Measurements from ENCODE around the gene GATAD2B. TPM values are rescaled to one million over a fixed set of nuclear protein-coding genes. Genes with fewer than 3 reads are reported as not detected.

Gene GATAD2B
- total and polyA plus RNA-seq, 2 of the 4 experiments (the other 2 are of a cell fraction), result 3.8 to 6.2 TPM

GRCh38 chr1:153799016-153799415 is 123.8 kb downstream of the GATAD2B start (continued):
- no peak for TF ChIP-seq MXI1 (IDR thresholded peaks at IDR 0.05; ENCODE audit: borderline replicate concordance, low read depth, low read length)
- no peak for TF ChIP-seq RCOR1 (IDR thresholded peaks at IDR 0.05; ENCODE audit: insufficient replicate concordance, low read length)
- no peak for TF ChIP-seq POLR2A (IDR thresholded peaks at IDR 0.05; ENCODE audit: low read depth, low read length)
- TF ChIP-seq CHD1 (IDR thresholded peaks at IDR 0.05; ENCODE audit: low read depth, low read length), result no peak
- TF ChIP-seq ELK1 (IDR thresholded peaks at IDR 0.05; ENCODE audit: borderline replicate concordance, low read depth, low read length), result no peak
- TF ChIP-seq RAD21 (IDR thresholded peaks at IDR 0.05; ENCODE audit: low read length), result no peak

GRCh38 chr1:153798468-153798780 is 124.3 kb downstream of the GATAD2B start:
- H3K27ac ChIP-seq (ENCODE audit: insufficient read depth, low read length), result no peak overlapping the region
- H2AK9ac ChIP-seq (replicated peaks; ENCODE audit: low read depth, low read length, poor library complexity), result no peak overlapping the region
- no peak overlapping the region for H2AFZ ChIP-seq (replicated peaks; ENCODE audit: low read length, poor library complexity)
- H4K8ac ChIP-seq (ENCODE audit: low read depth in 2 of 2, low read length in 2 of 2), result no peak overlapping the region
- BruUV-seq (replicated peaks), result no TSS peak
- H3K18ac ChIP-seq (ENCODE audit: low read depth, low read length), result no peak overlapping the region
- no peaks in the 10 kb centered on the region for H3K27me3 ChIP-seq (ENCODE audit: control insufficient read depth, insufficient read depth, low read length)
- ChIA-PET CTCF (no interaction called here), POLR2A (ENCODE audit: unreplicated experiment) (no interaction called here)
- no peak for ATAC-seq (ENCODE audit: low read depth)
- no peak overlapping the region for H3K4me2 ChIP-seq (ENCODE audit: low read depth, low read length)
- no peak overlapping the region for H2AK5ac ChIP-seq (ENCODE audit: low read depth, low read length)
- H3K4me1 ChIP-seq (ENCODE audit: control insufficient read depth, insufficient read depth, low read length), result no peaks in the 10 kb centered on the region
- no peak overlapping the region for H3K9ac ChIP-seq (ENCODE audit: low read depth, low read length)
- no peak overlapping the region for H3K4me3 ChIP-seq (ENCODE audit: insufficient read depth, low read depth, low read length)
- no peak overlapping the region for H4K5ac ChIP-seq (ENCODE audit: low read depth, low read length)
- WGBS, 2 experiments (ENCODE audit: extremely low coverage in 2 of 2, insufficient read length in 1 of 2), result 61% methylated on average over 2 of the region's 3 CpGs; no CpG with 5 or more reads in 1 of the 2 experiments
- intact Hi-C loops (cut with micrococcal nuclease), result loop anchor here (10.0 kb wide), 1 partner anchor 126 kb away; the partner anchor contains the start of gene GATAD2B
- in situ Hi-C loops (cut with MboI; ENCODE audit: low sequenced_read_pairs), result loop anchor here (5.0 kb wide), 1 partner anchor 149 kb away; the partner anchor contains the start of gene DENND4B
- no peak overlapping the region for H2BK15ac ChIP-seq (ENCODE audit: low read depth, low read length)
- no peak overlapping the region for H2BK120ac ChIP-seq (ENCODE audit: low read depth, low read length)
- no peak overlapping the region for H3K56ac ChIP-seq (ENCODE audit: extremely low read depth, insufficient read depth, low read length)
- no peak overlapping the region for H3K4ac ChIP-seq (ENCODE audit: low read depth, low read length)
- H2BK5ac ChIP-seq (ENCODE audit: low read depth, low read length, poor library complexity, severe bottlenecking), result no peak overlapping the region
- no peaks in the 10 kb centered on the region for H3K9me3 ChIP-seq (ENCODE audit: control insufficient read depth, insufficient read depth, low read length)
- no peak overlapping the region for H3K14ac ChIP-seq (replicated peaks; ENCODE audit: low read depth, low read length)
- no peak overlapping the region for H2BK20ac ChIP-seq (ENCODE audit: low read depth, low read length)
- H4K20me1 ChIP-seq (ENCODE audit: insufficient read depth, low read length), result no peaks in the 10 kb centered on the region
- no peaks in the 10 kb centered on the region for H3K79me1 ChIP-seq (ENCODE audit: low read depth in 1 of 2, low read length in 2 of 2)
- DNase-seq, result no peak
- H4K91ac ChIP-seq (ENCODE audit: insufficient read depth, low read depth, low read length), result no peak overlapping the region
- dilution Hi-C loops (cut with HindIII; ENCODE audit: low sequenced_read_pairs, unreplicated experiment), result no loop called here
- H3K23ac ChIP-seq (ENCODE audit: low read depth, low read length), result no peak overlapping the region
- peaks cover 6% of the 10 kb centered on the region; the same call in 1 of the 2 replicates for H3K36me3 ChIP-seq (ENCODE audit: control insufficient read depth, insufficient read depth, low read length)
- no peaks in the 10 kb centered on the region for H3K9me1 ChIP-seq (ENCODE audit: insufficient read depth, low read length)
- TF ChIP-seq RFX5 (IDR thresholded peaks at IDR 0.05; ENCODE audit: low read depth, low read length) (no peak), RAD21 (IDR thresholded peaks at IDR 0.05; ENCODE audit: low read length) (no peak), MXI1 (IDR thresholded peaks at IDR 0.05; ENCODE audit: borderline replicate concordance, low read depth, low read length) (no peak), MAZ (IDR thresholded peaks at IDR 0.05; ENCODE audit: borderline replicate concordance, low read depth, low read length) (no peak), CEBPB (IDR thresholded peaks at IDR 0.05; ENCODE audit: low read depth, low read length) (no peak), RCOR1 (IDR thresholded peaks at IDR 0.05; ENCODE audit: insufficient replicate concordance, low read length) (no peak), USF2 (IDR thresholded peaks at IDR 0.05; ENCODE audit: low read depth, low read length) (no peak), CHD1 (IDR thresholded peaks at IDR 0.05; ENCODE audit: low read depth, low read length) (no peak), POLR2A (IDR thresholded peaks at IDR 0.05; ENCODE audit: low read depth, low read length) (no peak), MAFK (IDR thresholded peaks at IDR 0.05; ENCODE audit: low read depth, low read length) (no peak), FOS (IDR thresholded peaks at IDR 0.05; ENCODE audit: low read depth, low read length) (no peak), NFE2L2 (IDR thresholded peaks at IDR 0.05; ENCODE audit: low read depth, low read length) (no peak), SMC3 (IDR thresholded peaks at IDR 0.05; ENCODE audit: low read depth, low read length) (no peak)
